HG02852 (cell line): ENCODE data around the gene TCHHL1.
A peak's percentile ranks its signal among the peaks of the same experiment; 100 is the strongest.

Experiments
- ATAC-seq: cut with Tn5 transposase; IDR thresholded peaks from one replicate; pipeline ENCODE4 v1.9.1; 2021; ENCODE audit warnings: mild to moderate bottlenecking, moderate library complexity; ENCODE audit not compliant: unreplicated experiment

TCHHL1 gene

DNA sequence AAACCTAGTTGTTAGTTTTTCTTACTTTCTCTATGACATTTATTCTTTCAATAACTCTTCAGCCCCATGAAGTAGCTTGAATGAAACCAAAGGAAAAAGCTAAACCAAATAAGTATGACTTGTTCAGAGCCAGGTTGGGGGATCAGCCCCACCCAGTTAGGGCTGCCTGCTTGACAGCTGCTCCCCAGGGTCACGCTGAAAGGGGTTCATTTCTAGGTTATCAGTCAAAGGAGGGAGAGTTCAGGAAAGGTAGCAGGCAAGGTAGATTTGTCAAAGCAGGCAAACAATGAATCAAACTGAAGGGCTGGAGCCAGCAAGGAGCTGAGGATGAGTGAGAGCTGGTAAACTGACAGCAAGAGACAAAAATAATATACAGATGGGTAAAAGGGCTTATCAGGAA is 49.0 kb downstream of the TCHHL1 start:
- ATAC-seq = no peak

- ATAC-seq = no peak
These were observed 49.4 kb downstream of the TCHHL1 start for GRCh38 chr1:152039461-152039860.

DNA sequence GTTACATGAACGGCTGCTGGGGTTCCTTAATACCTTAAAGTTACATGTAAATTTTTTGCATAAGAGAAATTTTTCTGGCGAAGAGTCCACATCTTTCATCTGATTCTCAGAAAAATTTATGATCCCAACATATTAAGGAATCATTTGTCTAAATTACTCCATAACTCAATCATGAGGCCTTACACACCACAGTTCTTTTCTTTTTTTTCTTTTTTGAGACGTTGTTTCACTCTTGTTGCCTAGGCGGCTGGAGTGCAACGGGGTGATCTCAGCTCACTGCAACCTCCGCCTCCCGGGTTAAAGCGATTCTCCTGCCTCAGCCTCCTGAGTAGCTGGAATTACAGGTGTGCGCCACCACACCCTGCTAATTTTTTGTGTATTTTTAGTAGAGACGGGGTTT is 50.0 kb downstream of the TCHHL1 start:
- ATAC-seq = no peak

DNA sequence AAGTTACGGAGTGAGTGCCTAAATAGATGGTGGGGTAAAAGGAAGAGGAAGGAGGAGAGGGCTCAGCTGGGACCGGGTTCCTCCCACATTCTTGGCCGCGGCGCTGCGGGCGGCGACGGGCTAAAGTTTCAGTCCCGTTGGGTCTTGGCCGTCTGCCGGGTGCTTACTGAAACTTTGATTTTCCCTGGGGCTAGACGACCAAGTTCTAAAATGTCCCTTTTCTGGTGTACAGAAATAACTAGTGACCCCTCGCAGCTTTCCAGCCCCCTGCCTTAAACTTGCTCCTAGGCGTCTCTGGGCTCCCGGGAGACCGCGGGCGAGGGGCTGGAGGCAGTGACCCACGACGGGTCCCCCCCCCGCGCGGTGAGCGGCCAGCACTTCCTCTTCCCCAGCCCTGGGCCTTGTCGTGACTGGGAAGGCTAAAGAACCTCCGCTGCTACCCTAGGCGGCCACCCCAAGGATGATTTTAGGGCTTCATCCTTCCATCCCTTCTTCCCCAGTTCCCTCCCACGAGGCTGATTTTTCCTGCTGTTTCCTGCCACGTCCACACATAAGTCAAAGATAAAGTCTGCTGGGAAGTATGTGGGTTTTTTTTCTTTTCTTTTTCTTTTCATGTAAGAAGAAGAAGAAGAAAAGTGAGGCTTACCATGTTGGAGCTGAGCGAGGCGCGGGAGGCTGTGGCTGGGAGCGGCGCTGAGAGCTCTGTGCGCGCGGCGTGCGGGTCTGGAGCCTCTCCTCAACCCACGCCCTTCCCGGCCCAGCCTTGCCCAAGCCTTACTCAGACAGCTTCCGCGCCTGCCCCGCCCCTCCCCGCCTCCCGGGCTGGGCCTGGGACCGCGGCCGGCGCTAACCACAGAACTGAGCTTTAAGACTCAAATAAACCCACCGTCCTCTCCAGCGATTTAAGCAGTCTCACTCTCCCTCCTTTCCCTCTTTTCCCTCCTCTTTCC is 52.3 kb downstream of the TCHHL1 start, which contains the start of gene S100A11:
TSS of gene S100A11 (minus strand) at position 738 of the 950 bp plus-strand sequence. CDS start at position 649, 89 bp downstream.
- ATAC-seq = peak; percentile 59

DNA sequence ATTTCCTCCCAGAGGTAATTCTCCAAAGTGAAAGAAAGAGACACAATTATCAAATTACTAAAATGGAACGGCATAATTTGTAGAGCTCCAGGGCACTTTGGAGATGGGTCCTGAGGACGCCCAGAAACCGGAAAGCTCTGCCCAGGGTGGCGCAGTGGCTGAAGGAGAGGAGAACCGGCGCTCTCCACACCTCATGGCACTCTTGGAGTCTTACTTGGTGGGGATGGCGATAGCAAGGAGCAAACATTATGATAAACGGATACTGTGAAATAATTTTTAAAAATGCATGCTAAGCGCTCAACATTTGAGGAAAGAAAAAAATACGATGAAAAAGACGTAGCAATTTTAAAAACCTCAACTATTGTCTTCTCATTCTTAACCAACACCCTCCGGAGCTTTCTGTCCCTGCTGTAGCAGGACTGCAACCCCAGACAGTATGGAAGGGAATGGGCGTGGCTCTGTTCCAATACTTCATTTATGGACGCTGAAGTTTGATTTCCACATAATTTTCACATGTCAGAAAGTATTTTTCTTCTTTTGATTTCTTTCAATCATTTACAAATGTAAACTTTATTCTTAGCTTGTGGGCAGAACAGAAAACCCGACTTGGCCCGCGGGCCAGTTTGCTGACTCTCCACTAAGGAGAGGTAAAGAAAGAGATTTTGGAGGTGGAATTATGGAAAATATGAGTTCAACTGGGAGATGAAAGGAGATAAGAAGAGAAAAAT is 53.2 kb downstream of the TCHHL1 start:
- no peak for ATAC-seq

DNA sequence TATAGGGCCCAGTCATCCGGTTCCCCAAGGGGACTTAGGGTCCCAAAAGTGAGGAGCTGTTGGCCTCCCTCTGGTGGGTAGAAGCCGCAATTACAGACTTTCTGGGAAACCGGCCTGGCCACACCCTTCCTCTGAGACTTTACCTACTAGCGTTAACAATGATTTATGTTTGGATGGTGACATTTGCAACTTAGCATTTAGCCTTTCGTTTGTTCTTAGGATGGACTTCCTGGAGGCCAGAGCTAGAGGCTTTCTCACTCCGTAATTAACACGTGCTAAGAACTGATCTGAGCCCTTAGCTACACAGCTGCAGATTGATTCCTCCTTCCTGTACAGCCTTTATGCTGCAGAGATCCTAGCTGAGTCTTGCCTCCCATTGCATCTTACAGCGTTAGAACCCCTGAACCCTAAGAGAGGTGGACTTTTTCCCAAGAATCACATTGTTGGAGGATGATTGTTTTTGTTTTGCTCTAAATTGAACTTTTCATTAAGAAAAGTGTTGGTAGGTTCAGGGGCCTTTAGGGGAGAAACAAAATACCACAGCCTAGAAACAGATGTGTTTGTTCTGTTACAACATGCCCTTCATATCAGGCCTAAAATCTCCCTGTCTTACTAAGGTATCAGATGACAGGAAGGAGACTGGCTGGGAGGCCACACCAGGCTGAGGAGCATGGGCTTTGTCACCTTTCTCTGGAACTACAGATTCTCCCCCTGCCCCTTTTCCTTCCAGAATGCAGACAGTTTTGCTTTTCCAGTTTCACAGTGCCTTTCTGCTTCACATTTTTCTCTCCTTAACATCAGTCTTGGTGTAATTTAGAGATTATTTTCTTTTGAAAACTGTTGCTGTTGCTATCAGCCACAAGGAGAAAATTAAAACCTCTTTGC is 54.0 kb downstream of the TCHHL1 start:
- peak; percentile 48 for ATAC-seq

DNA sequence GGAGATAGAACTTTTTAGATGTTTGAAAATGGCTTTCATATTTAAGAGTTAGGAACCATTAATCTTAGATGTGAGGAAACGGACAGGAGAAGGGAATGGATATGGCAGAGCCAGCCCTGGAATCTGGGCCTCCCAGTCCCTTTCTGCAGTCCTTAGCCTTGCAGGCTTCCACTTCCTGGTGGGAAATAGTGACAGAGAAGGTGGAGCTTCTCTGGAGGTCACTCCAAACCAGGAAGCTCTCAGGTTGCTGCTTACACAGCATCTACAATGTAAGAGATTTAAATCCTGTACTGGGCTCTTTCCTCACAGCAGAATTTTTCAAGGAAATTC is 54.6 kb downstream of the TCHHL1 start:
- peak; percentile 14 for ATAC-seq
